ENCODE measurements around the gene SDHC.

The SDHC gene, protein sequence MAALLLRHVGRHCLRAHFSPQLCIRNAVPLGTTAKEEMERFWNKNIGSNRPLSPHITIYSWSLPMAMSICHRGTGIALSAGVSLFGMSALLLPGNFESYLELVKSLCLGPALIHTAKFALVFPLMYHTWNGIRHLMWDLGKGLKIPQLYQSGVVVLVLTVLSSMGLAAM

DNA sequence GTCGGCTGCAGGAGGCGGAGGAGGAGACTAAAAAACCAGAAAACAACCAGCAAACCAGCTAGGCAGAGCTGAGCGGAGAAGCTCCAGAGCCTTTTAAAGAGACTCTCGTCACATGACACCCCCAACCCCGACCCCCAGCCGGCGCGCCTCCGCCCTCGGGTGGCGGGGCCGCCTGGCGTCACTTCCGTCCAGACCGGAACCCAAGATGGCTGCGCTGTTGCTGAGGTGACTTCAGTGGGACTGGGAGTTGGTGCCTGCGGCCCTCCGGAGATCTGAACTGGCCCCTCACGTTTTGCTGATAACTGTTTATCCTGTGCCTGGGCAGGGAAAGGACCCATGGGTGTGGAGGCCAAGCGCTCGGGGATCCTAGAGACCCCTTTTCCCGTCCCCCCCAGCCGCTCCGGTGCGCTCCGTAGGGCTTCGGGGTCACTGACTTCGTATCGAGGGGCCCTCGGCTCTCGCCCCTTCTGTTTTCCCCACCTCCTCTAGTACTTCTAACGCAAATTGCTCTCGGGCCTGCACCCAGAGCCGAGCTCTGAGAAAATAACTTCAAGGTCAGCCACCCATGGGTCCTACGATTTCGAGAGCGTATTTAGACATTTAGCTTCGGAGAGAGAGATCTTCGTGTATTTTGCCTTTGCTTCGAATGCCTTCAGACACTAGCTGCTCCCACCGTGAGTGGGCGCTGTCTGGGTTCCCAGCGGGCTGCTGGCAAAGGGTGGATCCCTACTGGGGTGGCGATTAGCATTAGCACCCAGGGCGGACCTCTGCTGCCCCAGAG lies at the start of gene SDHC:
Gene SDHC (plus strand): TSS at position 181 of the 781 bp plus-strand sequence. CDS start 25 bp downstream, at position 206.
- DNase-seq = peak; percentile 92 to 99 (median 94)
- intact Hi-C loops (cut with DNase I) = loop anchor here (10.0 kb wide), 1 partner anchor 50 kb away; the partner anchor contains the start of gene CFAP126

DNA sequence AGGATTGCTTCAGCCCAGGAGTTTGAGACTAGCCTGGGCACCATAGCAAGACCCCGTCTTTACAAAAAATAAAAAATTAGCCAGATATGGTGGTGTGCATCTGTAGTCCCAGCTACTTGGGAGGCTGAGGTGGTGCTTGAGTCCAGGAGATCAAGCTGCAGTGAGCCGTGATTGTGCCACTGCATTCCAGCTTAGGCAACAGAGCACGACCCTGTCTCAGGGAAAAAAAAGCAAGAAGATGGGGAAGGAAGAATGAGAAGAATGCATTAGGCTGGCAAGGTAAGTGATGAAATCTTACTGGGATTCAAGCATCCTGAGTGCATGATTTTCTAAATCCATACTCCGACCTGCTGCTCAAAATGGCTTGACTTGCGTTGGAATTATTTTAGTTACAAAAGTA lies 48.9 kb upstream of the SDHC start:
- intact Hi-C loops (cut with DNase I) = no loop called here
- DNase-seq = no peak

DNA sequence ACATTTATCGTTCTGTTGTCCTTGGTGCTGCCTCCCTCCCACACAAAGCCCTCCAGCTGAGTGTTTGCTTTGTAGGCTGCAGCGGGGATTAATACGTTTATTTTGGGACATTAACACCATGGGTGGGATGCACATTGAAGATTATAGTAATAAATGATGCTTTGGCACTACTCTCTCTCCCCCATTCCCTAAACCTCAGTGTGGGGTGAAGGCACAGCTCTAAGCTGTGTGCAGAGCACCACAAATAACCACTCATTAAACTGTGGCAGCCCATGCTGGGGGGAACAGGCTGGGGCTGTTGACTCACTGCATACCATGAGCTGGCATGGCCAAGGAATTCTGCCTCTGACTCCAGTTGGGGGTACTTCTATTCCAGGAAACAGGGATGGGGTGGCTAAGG lies 48.0 kb upstream of the SDHC start:
- intact Hi-C loops (cut with DNase I) = no loop called here
- no peak for DNase-seq

DNA sequence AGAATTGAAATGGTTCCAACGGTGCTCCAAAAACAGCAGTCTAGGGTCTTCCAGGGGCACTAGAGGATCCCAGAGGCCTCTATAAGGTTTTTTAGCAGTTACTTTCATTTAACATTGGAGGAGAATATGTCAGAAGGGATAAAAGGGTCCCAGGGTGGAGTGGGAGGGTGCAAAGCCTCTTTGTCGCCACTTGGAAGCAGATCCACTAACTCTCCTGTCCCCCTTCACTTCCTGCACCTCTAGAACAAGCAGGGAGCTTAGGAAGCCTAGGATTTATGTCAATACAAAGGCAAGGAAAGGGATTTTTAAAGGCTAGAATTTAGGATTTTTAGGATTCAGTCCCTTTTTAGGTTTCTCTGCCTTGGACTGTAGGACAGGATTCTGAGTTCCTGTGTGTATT lies 47.3 kb upstream of the SDHC start:
- intact Hi-C loops (cut with DNase I) = no loop called here
- DNase-seq = no peak

DNA sequence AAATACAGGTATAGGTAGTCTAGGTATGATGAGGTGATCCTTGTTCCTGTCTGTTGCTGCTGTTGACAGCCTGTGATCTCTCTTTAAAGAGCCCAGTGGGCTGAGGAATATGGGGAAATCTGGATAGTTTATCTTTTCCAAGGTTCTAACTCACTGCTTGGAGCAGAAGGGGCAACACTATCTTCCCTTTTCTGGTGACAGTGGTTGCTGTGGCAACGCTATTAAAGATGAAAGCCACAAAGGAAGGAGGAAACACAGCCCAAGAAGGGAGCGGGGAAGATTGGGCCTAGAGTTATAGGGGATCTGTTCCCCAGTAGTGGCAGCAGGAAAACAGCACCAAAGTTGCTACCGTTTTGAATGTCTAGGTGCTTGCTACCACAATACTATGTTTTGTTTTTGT lies 46.9 kb upstream of the SDHC start:
- intact Hi-C loops (cut with DNase I) = no loop called here

DNA sequence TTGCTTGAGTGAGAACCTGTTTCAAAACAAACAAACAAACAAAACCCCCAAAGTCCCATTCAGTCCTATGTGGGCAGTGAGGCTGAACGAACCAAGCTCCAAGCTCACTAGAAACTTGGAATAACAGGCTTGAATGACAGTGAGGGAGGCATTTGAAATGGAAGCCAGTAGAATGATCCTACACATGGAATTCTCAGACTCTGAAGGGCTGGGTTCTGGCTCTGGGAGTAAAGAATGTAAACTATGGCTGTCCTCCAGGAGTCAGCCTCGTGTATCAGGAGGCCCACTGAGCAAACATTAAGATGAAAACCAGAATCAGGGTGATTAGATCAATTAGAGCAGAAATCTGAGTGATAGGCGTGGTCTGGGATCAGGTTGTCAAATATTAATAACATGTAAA lies 40.8 kb upstream of the SDHC start:
- DNase-seq = no peak
- intact Hi-C loops (cut with DNase I) = no loop called here

More for the DNA sequence above, 46.9 kb upstream of the SDHC start:
- DNase-seq = no peak

DNA sequence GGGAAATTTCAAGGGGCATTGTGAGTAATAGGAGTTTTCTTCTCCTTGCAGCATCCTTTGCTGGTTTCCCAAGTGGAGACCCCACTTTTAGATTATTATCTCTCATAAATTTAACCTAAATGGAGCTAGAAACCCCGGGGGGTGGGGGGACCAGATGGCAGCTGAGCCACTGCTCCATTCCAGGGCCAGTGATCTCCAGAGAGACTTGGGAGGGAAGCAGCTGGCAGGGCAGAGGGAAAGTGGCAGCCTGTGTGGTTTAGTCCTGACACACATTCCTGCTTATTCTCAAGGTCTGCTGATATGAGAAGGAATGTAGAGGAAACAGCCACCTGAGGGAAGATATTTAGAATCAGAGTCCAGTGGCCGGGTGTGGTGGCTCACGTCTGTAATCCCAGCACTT lies 39.3 kb upstream of the SDHC start:
- intact Hi-C loops (cut with DNase I) = no loop called here
- DNase-seq = no peak

DNA sequence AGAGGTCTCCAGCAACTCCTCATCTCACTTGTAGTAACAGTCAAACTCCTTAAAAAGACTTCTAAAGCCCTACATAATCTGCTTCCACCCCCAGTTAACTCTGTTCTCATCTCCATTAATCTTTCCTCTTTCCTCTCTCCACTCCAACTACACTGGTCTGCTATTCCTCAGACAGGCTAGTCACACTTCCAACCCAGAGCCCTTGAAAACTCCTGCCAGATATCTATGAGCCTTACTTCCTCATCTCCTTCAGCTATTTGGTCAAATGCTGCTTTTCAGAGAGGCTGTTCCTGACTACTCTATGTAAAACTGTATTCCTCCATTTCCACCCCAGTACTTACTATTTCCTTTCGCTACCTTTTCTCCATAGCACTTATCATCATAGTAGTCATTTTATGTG lies 31.2 kb upstream of the SDHC start:
- intact Hi-C loops (cut with DNase I) = no loop called here
- no peak for DNase-seq

DNA sequence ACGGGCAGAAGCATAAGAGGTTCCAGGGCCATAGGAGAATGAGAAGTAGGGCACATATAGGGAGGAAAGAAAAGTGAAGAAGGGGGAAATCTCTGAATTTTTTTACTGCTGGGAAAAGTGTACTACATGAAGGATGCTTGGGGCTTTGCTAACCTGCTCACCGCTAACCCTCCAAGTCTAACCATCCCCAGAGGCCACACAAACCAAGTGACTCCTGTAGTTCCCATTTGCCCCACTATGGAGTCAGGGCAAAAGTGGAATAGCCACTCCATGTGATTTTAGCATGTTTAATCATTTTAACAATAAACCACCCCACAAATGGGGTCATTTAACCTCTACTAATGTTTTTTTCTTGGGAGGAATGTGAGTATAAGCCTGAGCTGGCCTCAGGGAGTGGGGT lies 29.1 kb upstream of the SDHC start:
- intact Hi-C loops (cut with DNase I) = no loop called here
- no peak for DNase-seq

DNA sequence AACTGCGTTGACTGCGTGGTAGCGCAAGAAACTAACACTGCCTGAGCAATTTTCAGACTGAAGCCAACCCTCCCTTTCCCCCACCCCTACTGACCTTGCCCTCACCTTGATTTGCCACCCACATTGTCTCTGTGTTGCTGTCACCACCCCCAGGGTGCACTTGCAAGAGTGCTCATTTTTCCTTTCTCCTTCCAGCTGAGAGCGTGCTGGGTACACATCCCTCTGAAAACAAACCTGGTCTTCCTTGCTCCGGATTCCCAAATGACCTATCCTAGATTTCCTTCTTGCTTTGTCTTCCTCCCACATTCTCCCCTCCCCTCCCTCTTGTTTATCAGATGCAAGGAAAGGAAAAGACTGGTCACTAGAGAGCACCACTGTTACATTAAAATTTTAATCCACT lies 28.7 kb upstream of the SDHC start:
- intact Hi-C loops (cut with DNase I) = no loop called here
- no peak for DNase-seq

DNA sequence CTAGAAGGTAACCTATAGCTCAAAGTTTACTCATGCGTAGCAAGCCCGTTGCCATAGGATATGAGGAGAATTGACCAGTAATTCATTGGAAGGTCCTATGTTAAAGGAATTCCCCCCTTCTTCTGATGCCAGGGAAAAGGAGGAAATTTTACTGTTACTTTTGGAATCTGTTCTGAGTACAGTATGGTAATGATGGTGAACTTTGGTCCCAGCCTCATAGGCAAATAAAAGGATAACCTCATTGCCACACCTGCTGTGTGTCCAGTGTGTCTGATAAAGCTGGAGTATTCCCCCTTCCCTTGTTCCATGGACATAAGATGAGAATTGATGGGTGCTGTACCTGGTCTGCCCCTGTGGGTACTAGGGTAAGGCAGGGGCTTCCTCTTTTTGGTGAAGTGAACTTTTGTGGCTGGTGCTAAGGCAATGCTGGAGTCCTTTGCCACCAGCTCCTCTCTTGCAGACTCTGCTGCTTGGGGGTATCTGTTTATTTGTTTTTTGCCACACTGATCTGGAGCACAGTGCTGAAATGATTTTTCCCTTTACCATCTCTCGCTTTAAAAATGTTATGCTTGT lies 26.6 kb upstream of the SDHC start:
- no peak for DNase-seq
- intact Hi-C loops (cut with DNase I) = no loop called here

DNA sequence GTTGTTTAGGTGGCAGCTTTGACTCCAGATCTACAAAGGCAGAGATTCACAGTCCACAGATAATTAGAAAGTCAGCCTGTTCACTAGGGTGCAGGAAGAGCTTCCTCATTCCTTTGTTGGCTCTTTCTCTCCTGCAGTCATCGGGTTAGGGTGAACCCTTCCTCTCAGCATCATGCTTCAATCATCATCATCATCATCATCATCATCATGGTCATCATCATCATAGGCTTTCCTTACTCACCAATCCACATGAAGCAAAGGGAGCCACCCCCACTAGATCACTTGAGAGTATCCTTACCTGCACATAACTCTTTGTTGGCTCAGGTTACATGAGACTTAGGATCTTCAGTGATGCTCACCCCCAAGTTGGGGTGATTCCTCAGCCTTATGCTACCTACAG lies 23.4 kb upstream of the SDHC start:
- no peak for DNase-seq
- intact Hi-C loops (cut with DNase I) = loop anchor here (2.0 kb wide), 1 partner anchor 64 kb away; the partner anchor contains the start of gene TOMM40L

DNA sequence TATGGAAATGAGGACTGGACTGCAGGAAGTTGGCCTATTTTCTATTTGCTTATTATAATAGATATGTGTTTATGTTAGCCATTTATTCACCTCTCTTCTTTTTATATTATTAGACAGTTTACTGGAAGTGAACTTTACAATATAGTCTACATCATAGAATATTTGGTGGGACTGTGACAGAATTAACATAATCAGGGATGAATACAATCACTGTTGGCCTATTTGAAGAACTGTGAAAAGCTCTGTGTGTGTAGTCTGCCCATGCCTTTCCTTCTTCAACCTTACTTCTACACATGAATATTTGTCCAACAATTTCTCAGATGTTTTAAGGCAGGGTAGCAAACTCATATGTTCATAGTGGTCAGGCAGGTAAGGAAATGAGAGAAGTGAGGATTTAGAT lies 16.8 kb upstream of the SDHC start:
- DNase-seq = no peak
- intact Hi-C loops (cut with DNase I) = no loop called here

DNA sequence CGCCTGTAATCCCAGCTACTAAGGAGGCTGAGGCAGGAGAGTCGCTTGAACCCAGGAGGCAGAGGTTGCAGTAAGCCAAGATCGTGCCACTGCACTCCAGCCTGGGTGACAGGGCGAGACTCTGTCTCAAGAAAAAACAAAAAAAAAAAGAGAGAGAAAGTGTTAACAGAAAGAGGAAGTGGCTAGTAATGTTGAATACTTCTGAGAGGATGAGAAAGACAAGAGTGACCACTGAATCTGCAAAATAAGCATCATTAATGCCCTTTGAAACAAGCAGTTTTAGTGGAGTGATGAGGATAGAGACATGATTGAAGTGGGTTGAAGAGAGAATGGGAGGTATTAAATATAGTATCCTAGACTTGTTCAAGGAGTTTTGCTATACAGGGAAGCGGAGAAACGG lies 16.1 kb upstream of the SDHC start:
- intact Hi-C loops (cut with DNase I) = no loop called here
- no peak for DNase-seq

DNA sequence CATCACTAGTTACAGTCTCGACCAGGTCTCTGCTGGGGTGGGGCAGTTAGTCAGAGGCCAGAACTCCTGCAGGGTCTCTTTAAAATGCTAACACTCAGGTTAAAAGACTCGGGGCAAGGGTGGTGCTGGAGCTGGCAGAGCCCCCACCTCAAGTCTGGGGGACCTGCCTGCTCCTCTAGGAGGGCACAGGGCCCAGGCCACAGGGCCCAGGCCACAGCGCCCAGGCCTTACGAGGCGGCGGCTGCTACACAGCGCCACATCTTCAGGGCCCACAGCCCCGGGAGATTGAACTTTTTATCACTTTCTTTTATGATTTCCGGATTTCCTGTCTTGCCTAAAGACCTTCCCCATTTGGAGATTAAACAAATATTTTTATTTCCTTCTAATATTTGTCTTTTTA lies 14.8 kb upstream of the SDHC start:
- intact Hi-C loops (cut with DNase I) = no loop called here
- DNase-seq = no peak

DNA sequence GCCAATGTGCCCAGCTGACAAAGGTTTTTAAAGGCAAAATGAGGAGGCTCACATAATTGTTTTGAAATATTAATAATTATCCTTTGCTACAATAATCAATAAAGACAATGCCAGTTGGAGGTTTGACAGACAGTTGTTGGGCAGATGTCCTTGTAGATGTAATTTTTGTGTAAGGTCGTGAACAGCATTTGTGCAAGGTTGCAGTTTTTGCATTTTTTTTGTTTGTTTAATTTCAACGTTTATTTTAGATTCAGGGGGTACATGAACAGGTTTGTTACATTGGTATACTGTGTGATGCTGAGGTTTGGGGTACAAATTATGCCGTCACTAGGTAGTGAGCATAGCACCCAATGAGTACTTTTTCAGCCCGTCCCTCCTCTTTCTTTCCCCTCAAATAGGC lies 13.7 kb upstream of the SDHC start:
- intact Hi-C loops (cut with DNase I) = no loop called here
- no peak for DNase-seq

DNA sequence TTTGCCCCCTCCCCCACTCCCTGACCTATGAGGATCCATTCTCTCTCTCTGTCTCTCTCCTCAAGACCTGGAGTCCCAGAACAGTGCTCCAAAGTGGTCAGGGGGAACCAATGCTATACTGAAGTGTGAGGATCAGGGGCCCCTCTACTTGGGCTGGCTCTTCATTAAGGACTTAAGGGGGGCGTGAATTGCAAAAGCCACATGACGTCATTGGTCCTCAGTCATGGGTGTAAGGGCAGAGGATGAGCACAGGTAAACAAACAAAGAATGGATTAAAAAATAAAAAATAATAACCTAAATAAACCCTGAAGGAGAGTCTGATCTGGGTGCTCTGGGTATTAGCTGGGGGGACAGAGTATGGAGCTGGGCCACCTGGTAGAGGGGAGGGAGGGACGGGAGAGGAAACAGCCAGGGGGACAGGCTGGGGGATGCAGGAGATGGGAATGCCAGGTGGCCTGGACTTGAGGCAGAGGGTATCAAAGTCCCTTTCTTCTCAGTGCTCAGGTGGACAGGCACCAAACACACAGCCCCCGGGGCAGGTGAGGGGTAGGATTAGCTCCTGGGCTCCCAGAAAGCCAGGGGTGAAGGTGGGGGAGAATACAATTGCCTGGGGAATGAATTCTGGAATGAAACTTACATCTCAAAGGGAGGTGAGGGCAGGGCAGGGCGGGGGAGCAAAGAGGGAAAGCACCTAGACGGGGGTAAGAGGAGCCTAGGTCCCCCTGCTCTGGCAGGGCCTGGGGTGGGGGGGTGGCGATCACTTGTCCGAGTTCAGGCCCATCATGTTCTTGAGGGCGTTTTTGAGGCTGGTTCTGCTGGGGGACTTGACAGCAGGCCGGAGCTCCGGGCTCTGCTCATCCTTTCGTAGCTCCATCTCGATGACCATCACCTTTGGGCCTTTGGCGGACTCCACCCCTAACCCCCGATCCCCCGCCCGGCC lies 9.0 kb upstream of the SDHC start:
- intact Hi-C loops (cut with DNase I) = loop anchor here (5.0 kb wide), 1 partner anchor 78 kb away; the partner anchor contains the start of gene TOMM40L
- no peak for DNase-seq

DNA sequence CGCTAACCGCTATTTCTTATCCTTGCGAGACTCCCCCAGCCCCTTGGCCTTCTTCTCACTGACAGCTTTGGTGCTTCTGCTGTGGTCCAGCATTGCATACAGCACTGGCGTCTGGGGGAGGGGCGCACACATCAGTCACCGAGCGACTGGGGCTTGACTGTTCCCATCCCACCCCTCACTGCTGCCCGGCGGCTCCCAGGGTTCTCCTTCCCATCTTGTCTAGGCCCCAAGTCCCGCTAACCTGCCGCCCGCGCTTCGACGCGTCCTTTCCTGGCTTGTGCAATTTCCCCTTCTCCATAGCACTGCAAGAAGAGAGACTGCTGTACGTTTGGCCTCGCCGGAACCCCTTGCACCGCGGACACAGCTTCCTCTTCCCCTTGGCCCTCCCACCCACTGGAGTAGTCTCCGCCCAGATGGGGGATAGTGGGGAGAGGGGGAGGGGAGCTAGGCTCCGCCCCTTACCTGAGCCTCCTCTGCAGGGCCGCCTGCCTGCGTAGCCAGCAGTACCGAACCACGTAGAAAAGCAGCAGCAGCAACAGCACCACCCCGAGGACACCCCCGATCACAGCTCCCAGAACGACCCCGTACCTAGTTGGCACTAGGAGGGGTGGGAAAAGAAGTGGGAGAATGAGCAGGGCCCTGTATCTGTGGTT lies 8.2 kb upstream of the SDHC start:
- peak; percentile 57 to 97 (median 80) for DNase-seq
- intact Hi-C loops (cut with DNase I) = loop anchor here (5.0 kb wide), 1 partner anchor 79 kb away; the partner anchor contains the start of gene TOMM40L

DNA sequence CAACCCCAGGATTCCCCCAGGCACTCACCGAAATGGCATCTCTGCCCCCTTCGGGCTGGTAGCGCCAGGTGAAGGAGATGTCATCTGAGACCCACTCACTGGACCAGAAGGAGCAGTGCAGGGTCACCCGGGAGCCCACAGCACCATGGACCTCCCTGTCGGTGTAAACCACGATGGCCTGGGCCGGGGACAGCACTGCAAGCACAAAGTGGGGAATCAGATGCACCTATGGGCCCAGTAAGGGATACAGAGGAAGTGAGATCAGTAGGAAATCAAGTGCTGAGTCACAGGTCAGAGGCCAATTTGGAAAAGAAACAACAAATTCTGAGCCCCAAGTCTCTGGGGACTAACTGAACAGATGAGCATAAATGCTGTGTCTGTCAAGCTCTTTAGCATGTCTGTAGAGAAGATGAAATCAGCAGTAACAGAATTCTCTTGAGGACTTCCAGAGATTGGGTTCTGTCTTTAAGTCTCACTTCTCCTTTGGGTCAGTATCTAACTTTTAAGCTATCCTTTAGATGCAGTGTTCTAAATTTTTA lies 6.9 kb upstream of the SDHC start:
- intact Hi-C loops (cut with DNase I) = loop anchor here (5.0 kb wide), 1 partner anchor 80 kb away; the partner anchor contains the start of gene TOMM40L
- peak in 2 of 10 donors; percentile 10 to 79 for DNase-seq

Measured in posterior cingulate gyrus (tissue), 11 donors.